Type B pancreatic cell (in vitro differentiated cells): ENCODE data around the gene IL11. TPM values are rescaled to one million over a fixed set of nuclear protein-coding genes. Genes with fewer than 3 reads are reported as not detected.

Experiments
- DNase-seq: peaks from one replicate; pipeline ENCODE4 v3.0.0; 2021; ENCODE audit warnings: mixed read lengths; ENCODE audit not compliant: unreplicated experiment; ENCODE audit errors: extremely low spot score
- H3K27ac Mint-ChIP-seq: 2 replicates; pipeline ENCODE4 v1.8.0; 2021; ENCODE audit warnings: mild to moderate bottlenecking, mixed read lengths
- H3K27me3 Mint-ChIP-seq: 2 replicates; pipeline ENCODE4 v1.8.0; 2021; ENCODE audit warnings: mixed read lengths
- H3K36me3 Mint-ChIP-seq: 2 replicates; pipeline ENCODE4 v1.8.0; 2021; ENCODE audit warnings: mixed read lengths
- H3K4me1 Mint-ChIP-seq: one replicate; pipeline ENCODE4 v1.8.0; 2021; ENCODE audit warnings: mixed read lengths; ENCODE audit not compliant: unreplicated experiment
- H3K4me3 Mint-ChIP-seq: 2 replicates; pipeline ENCODE4 v1.8.0; 2021; ENCODE audit warnings: mild to moderate bottlenecking, mixed read lengths
- H3K9me3 Mint-ChIP-seq: 2 replicates; pipeline ENCODE4 v1.8.0; 2021; ENCODE audit warnings: mixed read lengths
- CTCF ChIP-seq: fragments of 200-600 bp; sonication (generic); conservative IDR thresholded peaks from 2 replicates; pipeline ENCODE4 v1.5.0; 2021; ENCODE audit warnings: antibody characterized with exemption, mild to moderate bottlenecking
- total RNA-seq: library from RNA; stranded (reverse); gene quantifications from 2 replicates; pipeline ENCODE4 v1.2.1, GENCODE V29; 2021; ENCODE audit warnings: low replicate concordance

IL11 gene
- total RNA-seq, 1 donor from 2014 or later, result 0.46 TPM

- H3K27me3 Mint-ChIP-seq, result peaks cover 35% of the 10 kb centered on the region
- no peak overlapping the region for H3K4me3 Mint-ChIP-seq
- peaks cover 6% of the 10 kb centered on the region for H3K4me1 Mint-ChIP-seq
- no peaks in the 10 kb centered on the region for H3K36me3 Mint-ChIP-seq
- TF ChIP-seq CTCF, result no peak
- no peaks in the 10 kb centered on the region for H3K9me3 Mint-ChIP-seq
- H3K27ac Mint-ChIP-seq, result no peak overlapping the region
- DNase-seq, result no peak
Observed at GRCh38 chr19:55365964-55366363, 4.3 kb downstream of the IL11 start.

- H3K4me3 Mint-ChIP-seq, result no peak overlapping the region
- H3K27ac Mint-ChIP-seq, result no peak overlapping the region
- H3K9me3 Mint-ChIP-seq, result no peaks in the 10 kb centered on the region
- no peaks in the 10 kb centered on the region for H3K4me1 Mint-ChIP-seq
- DNase-seq, result no peak
- H3K36me3 Mint-ChIP-seq, result no peaks in the 10 kb centered on the region
- TF ChIP-seq CTCF, result no peak
- peaks cover 29% of the 10 kb centered on the region for H3K27me3 Mint-ChIP-seq
Observed at GRCh38 chr19:55365245-55365644, 5.0 kb downstream of the IL11 start.

GRCh38 chr19:55362990-55363716, 7.1 kb downstream of the IL11 start, which contains the start of gene GARIN5B:
Gene GARIN5B, minus strand, starts transcription at chr19:55363260. Its CDS starts 194 bp downstream, at chr19:55363066.
- no peaks in the 10 kb centered on the region for H3K9me3 Mint-ChIP-seq
- H3K4me1 Mint-ChIP-seq, result no peaks in the 10 kb centered on the region
- H3K27ac Mint-ChIP-seq, result no peak within 1 kb of the TSS
- TF ChIP-seq CTCF, result no peak
- no peak for DNase-seq
- no peaks in the 10 kb centered on the region for H3K36me3 Mint-ChIP-seq
- no peak within 1 kb of the TSS for H3K4me3 Mint-ChIP-seq
- peaks cover 17% of the 10 kb centered on the region for H3K27me3 Mint-ChIP-seq

GRCh38 chr19:55362174-55362989, 7.9 kb downstream of the IL11 start:
- Mint-ChIP-seq H3K36me3 (no peaks in the 10 kb centered on the region), H3K27me3 (peaks cover 20% of the 10 kb centered on the region), H3K27ac (no peak overlapping the region), H3K4me1 (peaks cover 1% of the 10 kb centered on the region), H3K4me3 (no peak overlapping the region), H3K9me3 (no peaks in the 10 kb centered on the region)
- no peak for TF ChIP-seq CTCF
- no peak for DNase-seq

GRCh38 chr19:55360902-55361301, 9.4 kb downstream of the IL11 start:
- no peak overlapping the region for H3K27ac Mint-ChIP-seq
- TF ChIP-seq CTCF, result no peak
- no peak for DNase-seq
- H3K9me3 Mint-ChIP-seq, result no peaks in the 10 kb centered on the region
- H3K27me3 Mint-ChIP-seq, result peaks cover 28% of the 10 kb centered on the region
- H3K36me3 Mint-ChIP-seq, result no peaks in the 10 kb centered on the region
- H3K4me3 Mint-ChIP-seq, result no peak overlapping the region
- peaks cover 4% of the 10 kb centered on the region for H3K4me1 Mint-ChIP-seq
